PFSK-1 (cell line): ENCODE data around the gene PPARG.

Experiments
- REST ChIP-seq, 2 experiments: IDR thresholded peaks; 2 replicates each; pipeline versions ENCODE4 v1.6.1 to v1.8.0; 2011 to 2012; ENCODE audit warnings: low read depth in 2 of 2, low read length in 2 of 2, control low read depth in 1 of 2, inconsistent platforms in 1 of 2, mild to moderate bottlenecking in 1 of 2, moderate library complexity in 1 of 2; ENCODE audit not compliant: insufficient read depth in 1 of 2
- TAF1 ChIP-seq: IDR thresholded peaks from 2 replicates; pipeline ENCODE4 v1.6.1; 2012; ENCODE audit warnings: low read length, control low read depth, borderline replicate concordance; ENCODE audit not compliant: insufficient read depth

DNA sequence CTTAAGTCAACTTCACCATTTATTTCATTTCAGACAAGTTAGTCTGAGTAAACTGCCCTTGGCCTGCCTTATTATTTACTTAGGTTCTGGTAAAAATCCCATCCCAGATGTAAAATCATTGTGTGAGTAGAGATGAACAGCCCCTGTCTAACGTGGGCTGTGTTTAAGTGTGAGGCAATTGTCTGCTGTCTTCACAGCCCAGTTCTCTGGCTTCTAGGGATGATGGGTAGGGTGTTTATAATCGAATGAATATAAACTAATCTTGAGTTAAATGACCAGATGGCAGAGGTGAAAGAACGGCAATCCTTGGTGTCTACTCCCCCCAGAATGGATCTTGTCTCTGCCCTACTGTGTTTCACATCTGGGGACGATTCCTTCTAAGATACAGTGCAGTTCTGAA lies 20.8 kb downstream of the PPARG start:
- TF ChIP-seq TAF1 (no peak), REST (IDR thresholded peaks at IDR 0.05; ENCODE audit: insufficient read depth in 1 of 2, low read depth in 2 of 2, low read length in 2 of 2) (no peak)
